GM10248 (cell line): Measurements from ENCODE around the gene FOSB.
A peak's percentile ranks its signal among the peaks of the same experiment; 100 is the strongest.

ENCODE experiments used
- CTCF ChIA-PET: fragments of 300-600 bp; sonication (Branson Sonifier 250); formaldehyde crosslinking; extraction: SDS; loops from one replicate; lab custom pipeline; 2021; ENCODE audit warnings: antibody characterized with exemption; lab: Yijun Ruan, JAX
- POLR2A ChIA-PET: fragments of 350-650 bp; sonication (Branson Sonifier 250); formaldehyde crosslinking; extraction: SDS; loops from one replicate; lab custom pipeline; 2020; ENCODE audit warnings: antibody characterized with exemption; lab: Yijun Ruan, JAX
- DNase-seq: peaks from one replicate; pipeline ENCODE4 v3.0.0; 2012; ENCODE audit errors: extremely low spot score
- TF ChIP-seq, protein P1 (sequence below): IDR thresholded peaks from 2 replicates; pipeline ENCODE4 v1.5.1; 2012; ENCODE audit warnings: mild to moderate bottlenecking, low read depth; ENCODE audit errors: extremely low read depth, missing control alignments, control extremely low read depth

FOSB gene

DNA sequence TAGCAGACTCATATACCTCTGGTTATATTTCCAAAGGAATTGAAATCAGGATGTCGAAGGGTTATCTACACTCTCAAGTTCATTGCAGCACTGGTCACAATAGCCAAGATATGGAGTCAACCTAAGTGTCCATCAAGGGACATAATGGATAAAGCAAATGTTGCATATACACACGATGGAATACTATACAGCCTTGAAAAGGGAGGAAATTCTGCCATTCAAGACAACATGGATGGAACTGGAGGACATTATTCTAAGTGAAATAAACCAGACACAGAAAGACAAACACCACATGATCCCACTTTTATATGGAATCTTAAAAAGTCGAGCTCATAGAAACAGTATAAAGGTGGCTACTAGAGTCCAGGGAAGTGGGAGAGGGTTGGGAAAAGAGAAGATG lies 30.5 kb upstream of the FOSB start:
- POLR2A ChIA-PET, result no interaction called here
- CTCF ChIA-PET, result interaction anchor here (1.0 to 7.0 kb wide), 6 partner anchors 9 to 99 kb away, joined by 3 to 339 read pairs (median 4); no protein-coding TSS in a partner anchor
- TF ChIP-seq, protein P1, sequence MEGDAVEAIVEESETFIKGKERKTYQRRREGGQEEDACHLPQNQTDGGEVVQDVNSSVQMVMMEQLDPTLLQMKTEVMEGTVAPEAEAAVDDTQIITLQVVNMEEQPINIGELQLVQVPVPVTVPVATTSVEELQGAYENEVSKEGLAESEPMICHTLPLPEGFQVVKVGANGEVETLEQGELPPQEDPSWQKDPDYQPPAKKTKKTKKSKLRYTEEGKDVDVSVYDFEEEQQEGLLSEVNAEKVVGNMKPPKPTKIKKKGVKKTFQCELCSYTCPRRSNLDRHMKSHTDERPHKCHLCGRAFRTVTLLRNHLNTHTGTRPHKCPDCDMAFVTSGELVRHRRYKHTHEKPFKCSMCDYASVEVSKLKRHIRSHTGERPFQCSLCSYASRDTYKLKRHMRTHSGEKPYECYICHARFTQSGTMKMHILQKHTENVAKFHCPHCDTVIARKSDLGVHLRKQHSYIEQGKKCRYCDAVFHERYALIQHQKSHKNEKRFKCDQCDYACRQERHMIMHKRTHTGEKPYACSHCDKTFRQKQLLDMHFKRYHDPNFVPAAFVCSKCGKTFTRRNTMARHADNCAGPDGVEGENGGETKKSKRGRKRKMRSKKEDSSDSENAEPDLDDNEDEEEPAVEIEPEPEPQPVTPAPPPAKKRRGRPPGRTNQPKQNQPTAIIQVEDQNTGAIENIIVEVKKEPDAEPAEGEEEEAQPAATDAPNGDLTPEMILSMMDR, result no peak
- no peak for DNase-seq

DNA sequence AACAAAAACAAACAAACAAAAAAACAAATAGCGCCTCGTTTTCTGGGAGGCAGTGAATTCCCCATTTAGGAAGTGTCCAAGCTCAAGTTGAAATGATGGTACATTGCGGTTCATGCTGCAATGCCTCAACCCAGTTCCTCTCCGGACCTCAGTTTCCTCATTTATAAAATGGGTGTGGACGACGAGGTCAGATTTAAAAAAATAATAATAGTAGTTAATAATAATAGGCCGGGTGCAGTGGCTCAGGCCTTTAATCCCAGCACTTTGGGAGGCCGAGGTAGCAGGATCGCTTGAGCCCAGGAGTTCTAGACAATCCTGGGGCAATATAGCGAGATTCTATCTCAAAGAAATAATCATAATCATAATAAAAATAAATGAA lies 28.6 kb upstream of the FOSB start:
- ChIA-PET POLR2A (interaction anchor here (0.7 to 2.5 kb wide), 7 partner anchors 16 to 46 kb away, joined by 3 to 20 read pairs (median 7); partner anchors contain the start of gene FOSB), CTCF (interaction anchor here (0.7 to 7.0 kb wide), 47 partner anchors 8 to 482 kb away, joined by 3 to 339 read pairs (median 5); partner anchors contain the start of genes ERCC1, FOSB, PPP1R13L and SNRPD2)
- no peak for DNase-seq
- TF ChIP-seq, protein P1, result no peak

DNA sequence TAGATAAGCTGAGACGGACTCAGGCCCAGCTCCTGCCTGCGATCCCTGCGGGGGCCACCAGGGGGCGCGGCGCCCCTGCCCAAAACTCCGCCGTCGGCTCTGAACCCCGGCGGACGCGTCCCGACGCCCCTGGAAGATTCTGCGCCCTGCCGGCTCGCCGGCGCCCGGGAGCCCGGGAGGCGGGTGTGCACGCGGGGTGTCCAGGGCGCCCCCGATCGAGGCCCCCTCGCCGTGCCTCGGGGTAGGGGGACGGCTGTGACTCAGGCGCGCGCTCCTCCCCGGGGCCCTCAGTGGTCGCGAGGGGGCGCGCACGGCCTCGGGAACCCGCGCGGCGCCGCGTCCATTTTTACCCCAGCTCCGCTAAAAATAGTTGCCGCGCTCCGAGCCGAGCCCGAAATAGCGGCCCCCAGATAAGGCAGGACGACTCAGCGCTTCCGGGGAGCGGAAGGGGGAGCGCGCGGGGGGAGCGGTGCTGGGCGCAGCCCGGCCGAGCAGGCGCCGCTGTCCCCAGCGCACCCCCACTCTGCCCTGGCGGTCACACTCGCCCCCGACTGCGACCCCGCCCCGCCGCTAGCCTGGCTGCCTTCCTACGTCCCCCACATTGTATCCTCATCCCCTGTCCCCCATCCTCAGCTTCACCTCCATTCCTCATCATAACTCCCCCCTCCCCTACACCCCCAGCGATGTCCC lies 28.1 kb upstream of the FOSB start:
- TF ChIP-seq, protein P1, result peak; percentile 89
- CTCF ChIA-PET, result interaction anchor here (0.7 to 7.0 kb wide), 47 partner anchors 9 to 483 kb away, joined by 3 to 339 read pairs (median 5); partner anchors contain the start of genes ERCC1, FOSB, PPP1R13L and SNRPD2
- peak; percentile 86 for DNase-seq
- POLR2A ChIA-PET, result interaction anchor here (0.7 to 2.5 kb wide), 7 partner anchors 16 to 46 kb away, joined by 3 to 20 read pairs (median 7); partner anchors contain the start of gene FOSB

DNA sequence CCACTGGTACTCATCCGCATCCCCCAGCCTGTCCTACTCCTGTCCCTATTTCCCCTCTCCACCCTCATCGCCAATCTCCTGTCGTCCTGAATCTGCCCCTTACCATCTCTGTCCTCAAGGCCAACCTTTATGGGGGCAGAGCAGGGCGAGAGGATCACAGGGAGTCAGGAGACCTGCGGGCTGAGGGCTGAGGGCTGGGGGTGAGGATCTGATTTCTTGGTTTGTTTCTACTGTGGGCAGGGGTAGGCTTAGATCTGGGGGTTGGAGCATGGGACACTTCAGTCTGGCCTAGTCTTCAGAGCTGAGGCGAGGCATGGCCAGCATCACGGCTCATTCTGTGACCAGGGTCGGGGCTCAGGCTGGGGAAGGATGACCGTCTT lies 27.5 kb upstream of the FOSB start:
- DNase-seq, result no peak
- TF ChIP-seq, protein P1, result no peak
- ChIA-PET POLR2A (interaction anchor here (1.1 to 2.5 kb wide), 4 partner anchors 28 to 45 kb away, joined by 4 to 20 read pairs (median 10); partner anchors contain the start of gene FOSB), CTCF (interaction anchor here (0.9 to 7.0 kb wide), 27 partner anchors 8 to 253 kb away, joined by 3 to 339 read pairs (median 13); partner anchors contain the start of genes ERCC1, FOSB, PPP1R13L and RTN2)

DNA sequence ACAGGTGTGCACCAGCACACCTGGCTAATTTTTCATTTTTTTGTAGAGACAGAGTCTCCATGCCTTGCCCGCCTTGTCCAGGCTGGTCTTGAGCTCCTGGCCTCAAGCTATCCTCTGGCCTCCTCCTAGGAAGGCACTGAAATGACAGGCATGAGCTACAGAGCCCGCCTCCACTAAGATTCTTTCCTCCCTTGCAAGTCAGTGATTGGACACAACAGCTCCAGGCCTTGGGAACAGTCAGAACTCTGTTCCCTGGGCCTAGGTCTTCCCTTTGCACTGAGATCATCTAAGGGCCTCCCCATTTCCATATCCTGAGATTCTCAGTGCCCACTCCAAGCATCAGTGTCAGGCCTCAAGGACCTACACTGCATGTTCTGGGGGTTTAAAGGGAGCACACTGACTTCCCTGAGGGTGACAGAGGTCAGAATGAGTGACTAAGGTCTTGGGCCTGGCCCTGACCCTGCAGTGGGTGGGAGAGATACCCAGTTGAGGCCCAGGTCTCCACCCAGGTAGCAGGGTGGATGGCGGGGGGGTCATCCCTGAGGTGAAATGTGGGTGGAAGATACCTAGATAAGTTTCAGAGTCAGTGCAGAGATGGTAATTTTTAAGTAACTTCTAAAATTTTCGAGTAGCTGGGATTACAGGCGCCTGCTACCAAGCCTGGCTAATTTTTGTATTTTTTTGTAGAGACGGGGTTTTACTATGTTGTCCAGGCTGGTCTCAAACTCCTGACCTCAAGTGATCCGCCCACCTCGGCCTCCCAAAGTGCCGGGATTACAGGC lies 26.7 kb upstream of the FOSB start:
- DNase-seq, result no peak
- TF ChIP-seq, protein P1, result no peak

DNA sequence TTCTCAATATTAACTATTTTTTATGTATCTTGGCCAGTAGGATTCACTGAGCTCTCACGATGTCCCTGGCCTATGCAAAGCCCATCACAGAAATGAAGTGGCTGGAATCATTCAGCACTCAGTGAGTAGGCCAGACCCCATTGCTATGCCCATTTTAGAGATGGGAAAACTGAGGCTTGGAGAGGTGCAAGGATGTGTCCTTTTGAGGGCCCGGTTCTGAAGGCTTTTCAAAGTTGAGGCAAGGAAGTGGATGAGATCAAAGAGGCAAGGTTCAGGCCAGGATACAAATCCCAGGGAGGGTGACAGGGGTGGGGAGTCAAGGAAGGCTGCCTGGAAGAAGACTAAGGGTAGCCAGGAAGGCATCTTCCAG lies 25.4 kb upstream of the FOSB start:
- TF ChIP-seq, protein P1, result no peak
- DNase-seq, result no peak
- ChIA-PET CTCF (interaction anchor here (1.2 to 8.7 kb wide), 4 partner anchors 13 to 43 kb away, joined by 3 to 87 read pairs (median 69); partner anchors contain the start of gene FOSB), POLR2A (interaction anchor here (1.0 kb wide), 1 partner anchor 26 kb away, joined by 4 read pairs; the partner anchor contains the start of gene FOSB)

More for the DNA sequence above, 26.7 kb upstream of the FOSB start:
- ChIA-PET POLR2A (interaction anchor here (1.1 to 2.5 kb wide), 2 partner anchors 27 to 38 kb away, joined by 4 to 20 read pairs; partner anchors contain the start of gene FOSB), CTCF (interaction anchor here (0.9 to 7.0 kb wide), 10 partner anchors 10 to 102 kb away, joined by 3 to 339 read pairs (median 44); partner anchors contain the start of genes FOSB and RTN2)
